HCT116 (cell line): ENCODE data around the gene SYT7. TPM values are rescaled to one million over a fixed set of nuclear protein-coding genes. Genes with fewer than 3 reads are reported as not detected.

Source experiments
- ATAC-seq: fragments of 200-7000 bp; cut with Tn5 transposase; 2 replicates; pipeline ENCODE4 v1.9.1; 2020; ENCODE audit warnings: mild to moderate bottlenecking, moderate library complexity
- BruUV-seq: library from RNA; stranded (reverse); fragments of 400-500 nt; replicated peaks from 2 replicates; lab custom pipeline; 2021; lab: Mats Ljungman, UMichigan
- CTCF ChIA-PET: fragments of 300-600 bp; sonication (Branson Sonifier 250); formaldehyde crosslinking; loops from one replicate; lab custom pipeline; 2021; ENCODE audit warnings: antibody characterized with exemption; lab: Charles Lee
- POLR2A ChIA-PET: fragments of 300-600, 350-600 bp; sonication (Branson Sonifier 250); formaldehyde crosslinking; loops from one replicate; lab custom pipeline; 2021; ENCODE audit warnings: antibody characterized with exemption; lab: Charles Lee
- RAD21 ChIA-PET, 2 experiments: fragments of 300-600 bp; sonication (Branson Sonifier 250); formaldehyde crosslinking; loops; one replicate each; lab custom pipeline; 2023; ENCODE audit warnings: low total read pairs in 2 of 2; ENCODE audit not compliant: uncharacterized antibody in 2 of 2, unreplicated experiment in 2 of 2, low non-redundant PET in 1 of 2; lab: Charles Lee
- DNase-seq: peaks from one replicate; pipeline ENCODE4 v3.0.0-alpha.2; 2010; ENCODE audit warnings: low read depth, low spot score
- H2AFZ ChIP-seq: fragments of 200-600 bp; shearing (Covaris generic), sonication (generic); 2 replicates; pipeline ENCODE4 v1.6.1; 2017; ENCODE audit warnings: low read depth, mixed run types, mixed read lengths, antibody characterized with exemption, low read length; ENCODE audit not compliant: poor library complexity, severe bottlenecking
- H3K27ac ChIP-seq: 2 replicates; pipeline ENCODE4 v1.5.1; 2012; ENCODE audit warnings: low read depth, low read length
- H3K27me3 ChIP-seq: fragments of 200-600 bp; sonication (generic); 2 replicates; pipeline ENCODE4 v1.6.1; 2016; ENCODE audit warnings: mixed run types, low read length, mixed read lengths; ENCODE audit not compliant: insufficient read depth
- H3K36me3 ChIP-seq, 2 experiments: fragments of 200-500 bp in 1 of 2; fragments of 200-600 bp in 1 of 2; sonication (Bioruptor generic) in 1 of 2; sonication (generic) in 1 of 2; 2 replicates each; pipeline versions ENCODE4 v1.5.1 to v1.6.1; 2014 to 2016; ENCODE audit warnings: low read length in 2 of 2, inconsistent platforms in 1 of 2, mixed read lengths in 1 of 2, mixed run types in 1 of 2; ENCODE audit not compliant: insufficient read depth in 2 of 2, control insufficient read depth in 1 of 2
- H3K4me1 ChIP-seq, 2 experiments: fragments of 200-600 bp in 1 of 2; sonication (generic) in 1 of 2; 2 replicates each; pipeline versions ENCODE4 v1.5.1 to v1.6.1; 2012 to 2017; ENCODE audit warnings: low read length in 2 of 2, inconsistent platforms in 1 of 2, mild to moderate bottlenecking in 1 of 2, mixed read lengths in 1 of 2, mixed run types in 1 of 2, moderate library complexity in 1 of 2; ENCODE audit not compliant: insufficient read depth in 2 of 2, control insufficient read depth in 1 of 2
- H3K4me2 ChIP-seq: fragments of 200-600 bp; sonication (generic); 2 replicates; pipeline ENCODE4 v1.6.1; 2017; ENCODE audit warnings: mixed run types, low read length, mixed read lengths
- H3K4me3 ChIP-seq, 2 experiments: fragments of 200-600 bp in 1 of 2; sonication (generic) in 1 of 2; replicated peaks in 1 of 2; 2 replicates each; pipeline ENCODE4 v1.5.1; 2011 to 2016; ENCODE audit warnings: low read length in 2 of 2, control low read depth in 1 of 2, low read depth in 1 of 2, mild to moderate bottlenecking in 1 of 2, mixed read lengths in 1 of 2, mixed run types in 1 of 2
- H3K79me2 ChIP-seq: fragments of 200-600 bp; sonication (generic); 2 replicates; pipeline ENCODE4 v1.6.1; 2017; ENCODE audit warnings: mild to moderate bottlenecking, mixed run types, low read length, moderate library complexity, mixed read lengths; ENCODE audit not compliant: insufficient read depth
- H3K9ac ChIP-seq: fragments of 200-600 bp; sonication (generic); 2 replicates; pipeline ENCODE4 v1.6.1; 2016; ENCODE audit warnings: low read length, mixed read lengths
- H3K9me2 ChIP-seq: fragments of 200-600 bp; sonication (generic), shearing (Covaris generic); 2 replicates; pipeline ENCODE4 v1.6.1; 2017; ENCODE audit warnings: mixed run types, mild to moderate bottlenecking, moderate library complexity; ENCODE audit not compliant: insufficient read depth
- H3K9me3 ChIP-seq, 2 experiments: fragments of 200-500 bp in 1 of 2; fragments of 200-600 bp in 1 of 2; sonication (Bioruptor generic) in 1 of 2; sonication (generic) in 1 of 2; 2 replicates each; pipeline ENCODE4 v1.6.1; 2014 to 2017; ENCODE audit warnings: low read length in 2 of 2, mixed read lengths in 2 of 2, inconsistent platforms in 1 of 2, low read depth in 1 of 2, mild to moderate bottlenecking in 1 of 2, mixed run types in 1 of 2, moderate library complexity in 1 of 2; ENCODE audit not compliant: control insufficient read depth in 1 of 2, insufficient read depth in 1 of 2
- H4K20me1 ChIP-seq: fragments of 200-600 bp; sonication (generic), shearing (Covaris generic); 2 replicates; pipeline ENCODE4 v1.6.1; 2017; ENCODE audit warnings: mixed run types, mild to moderate bottlenecking, moderate library complexity; ENCODE audit not compliant: insufficient read depth
- ATF3 ChIP-seq: IDR thresholded peaks from 2 replicates; pipeline ENCODE4 v1.6.1; 2012
- CEBPB ChIP-seq: IDR thresholded peaks from 2 replicates; pipeline ENCODE4 v1.6.1; 2012; ENCODE audit warnings: low read depth
- ELF1 ChIP-seq: IDR thresholded peaks from 2 replicates; pipeline ENCODE4 v1.6.1; 2012; ENCODE audit warnings: low read depth, borderline replicate concordance
- POLR2AphosphoS5 ChIP-seq: IDR thresholded peaks from 2 replicates; pipeline ENCODE4 v1.6.1; 2011; ENCODE audit warnings: mild to moderate bottlenecking, low read depth, low read length, moderate library complexity
- RAD21 ChIP-seq: IDR thresholded peaks from 2 replicates; pipeline ENCODE4 v1.6.1; 2012; ENCODE audit warnings: low read depth, mild to moderate bottlenecking
- REST ChIP-seq: IDR thresholded peaks from 2 replicates; pipeline ENCODE4 v1.6.1; 2012; ENCODE audit warnings: low read depth
- SP1 ChIP-seq: IDR thresholded peaks from 2 replicates; pipeline ENCODE4 v1.6.1; 2012; ENCODE audit warnings: low read depth
- YY1 ChIP-seq: IDR thresholded peaks from 2 replicates; pipeline ENCODE4 v1.6.1; 2011; ENCODE audit warnings: low read length, low read depth, moderate library complexity, mild to moderate bottlenecking; ENCODE audit not compliant: insufficient replicate concordance; ENCODE audit errors: extremely low read depth
- ZFX ChIP-seq: fragments of 450-650 bp; IDR thresholded peaks from 2 replicates; pipeline ENCODE4 v1.6.1; 2017
- intact Hi-C: fragments of 100-400 bp; cut with micrococcal nuclease; formaldehyde crosslinking; loops from 2 replicates; pipeline ENCODE4 v1.10.0; 2022
- total RNA-seq: library from RNA; stranded (reverse); gene quantifications from one replicate; pipeline ENCODE4 v1.2.1, GENCODE V29; 2021; ENCODE audit not compliant: unreplicated experiment

The SYT7 gene
- total RNA-seq, 1 experiment from 2014 or later: 27.4 TPM

GRCh38 chr11:61503135-61503770 lies 77.6 kb downstream of the SYT7 start:
- Histone ChIP-seq H3K9ac (no peak overlapping the region), H3K27me3 (peaks cover 7% of the 10 kb centered on the region; the same call in 1 of the 2 replicates), H3K9me2 (no peaks in the 10 kb centered on the region), H3K4me2 (no peak overlapping the region), H3K9me3 (no peaks in the 10 kb centered on the region), H3K4me1 (peaks cover 5 to 7% of the 10 kb centered on the region in 2 experiments; a peak in 2 of 4 replicates), H3K36me3 (no peaks in the 10 kb centered on the region), H4K20me1 (no peaks in the 10 kb centered on the region), H3K79me2 (no peaks in the 10 kb centered on the region), H3K4me3 (no peak overlapping the region), H3K27ac (no peak overlapping the region), H2AFZ (no peak overlapping the region)
- POLR2A ChIA-PET: no interaction called here
- intact Hi-C loops: no loop called here
- no peak for DNase-seq
- CTCF ChIA-PET: interaction anchor here (1.1 to 1.4 kb wide), 2 partner anchors 14 to 21 kb away, joined by 3 to 5 read pairs; no protein-coding TSS in a partner anchor
- TF ChIP-seq ATF3 (no peak), SP1 (no peak), ELF1 (no peak), REST (no peak), RAD21 (no peak), ZFX (no peak), CEBPB (no peak), POLR2AphosphoS5 (no peak), YY1 (no peak)
- no peak for ATAC-seq
- no TSS peak for BruUV-seq
- RAD21 ChIA-PET: no interaction called here
